SK-N-SH treated with all-trans-retinoic acid at 6 μM for 48 hours (cell line): Measurements from ENCODE around the gene C15orf62.

Experiments used
- ATAC-seq: fragments of 200-7000 bp; cut with Tn5 transposase; 3 replicates; pipeline ENCODE4 v1.9.1; 2020; ENCODE audit warnings: mild to moderate bottlenecking, moderate library complexity
- ARNTL ChIP-seq: fragments of 450-650 bp; formaldehyde crosslinking; IDR thresholded peaks from 2 replicates; pipeline ENCODE4 v1.5.0; 2020; ENCODE audit warnings: low read depth, mild to moderate bottlenecking, moderate library complexity, borderline replicate concordance
- BACH2 ChIP-seq: fragments of 250-450 bp; sonication (Bioruptor Pico); IDR thresholded peaks from 2 replicates; pipeline ENCODE4 v1.9.0; 2021; ENCODE audit warnings: mild to moderate bottlenecking, borderline replicate concordance
- CSDC2 ChIP-seq: fragments of 250-450 bp; sonication (Bioruptor Pico); IDR thresholded peaks from 2 replicates; pipeline ENCODE4 v1.5.0; 2020; ENCODE audit warnings: mild to moderate bottlenecking, moderate library complexity
- CSRNP3 ChIP-seq: fragments of 250-450 bp; sonication (Bioruptor Pico); IDR thresholded peaks from 2 replicates; pipeline ENCODE4 v1.5.1; 2021; ENCODE audit warnings: mild to moderate bottlenecking, moderate library complexity
- ESRRG ChIP-seq: fragments of 250-450 bp; sonication (Bioruptor Pico); IDR thresholded peaks from 2 replicates; pipeline ENCODE4 v1.6.1; 2021; ENCODE audit warnings: mild to moderate bottlenecking
- ISL1 ChIP-seq: fragments of 250-450 bp; sonication (Bioruptor Pico); IDR thresholded peaks from 2 replicates; pipeline ENCODE4 v2.1.2; 2022; ENCODE audit warnings: mild to moderate bottlenecking, moderate library complexity
- OSR1 ChIP-seq: fragments of 250-450 bp; sonication (Bioruptor Pico); IDR thresholded peaks from 2 replicates; pipeline ENCODE4 v1.8.0; 2022; ENCODE audit warnings: moderate library complexity, mild to moderate bottlenecking, inconsistent platforms
- POU6F1 ChIP-seq: fragments of 250-450 bp; sonication (Bioruptor Pico); IDR thresholded peaks from 2 replicates; pipeline ENCODE4 v1.8.0; 2021; ENCODE audit warnings: low read depth, mild to moderate bottlenecking, moderate library complexity, borderline replicate concordance
- PPARA ChIP-seq: fragments of 250-450 bp; sonication (Bioruptor Pico); IDR thresholded peaks from 2 replicates; pipeline ENCODE4 v1.5.0; 2020; ENCODE audit warnings: mild to moderate bottlenecking, borderline replicate concordance
- RARB ChIP-seq: fragments of 250-450 bp; sonication (Bioruptor Pico); IDR thresholded peaks from 2 replicates; pipeline ENCODE4 v1.8.0; 2021; ENCODE audit warnings: mild to moderate bottlenecking, moderate library complexity
- TCF4 ChIP-seq: fragments of 250-450 bp; sonication (Bioruptor Pico); IDR thresholded peaks from 2 replicates; pipeline ENCODE4 v1.8.0; 2021; ENCODE audit warnings: mild to moderate bottlenecking, moderate library complexity, borderline replicate concordance
- ZC3H10 ChIP-seq: fragments of 250-450 bp; sonication (Bioruptor Pico); IDR thresholded peaks from 2 replicates; pipeline ENCODE4 v1.5.1; 2021; ENCODE audit warnings: mild to moderate bottlenecking, moderate library complexity
- ZFP3 ChIP-seq: fragments of 250-450 bp; sonication (Bioruptor Pico); IDR thresholded peaks from 2 replicates; pipeline ENCODE4 v1.5.0; 2020; ENCODE audit warnings: mild to moderate bottlenecking, moderate library complexity
- TF ChIP-seq, protein P1 (sequence below): fragments of 250-450 bp; sonication (Bioruptor Pico); IDR thresholded peaks from 2 replicates; pipeline ENCODE4 v1.5.0; 2020; ENCODE audit warnings: mild to moderate bottlenecking, moderate library complexity
- TF ChIP-seq, protein P2 (sequence below): fragments of 250-450 bp; sonication (Bioruptor Pico); IDR thresholded peaks from 2 replicates; pipeline ENCODE4 v1.8.0; 2020; ENCODE audit warnings: mild to moderate bottlenecking, moderate library complexity, borderline replicate concordance
- TF ChIP-seq, protein P3 (sequence below): fragments of 250-450 bp; sonication (Bioruptor Pico); IDR thresholded peaks from 2 replicates; pipeline ENCODE4 v1.5.1; 2020; ENCODE audit warnings: low read depth, mild to moderate bottlenecking, moderate library complexity

Gene C15orf62

DNA sequence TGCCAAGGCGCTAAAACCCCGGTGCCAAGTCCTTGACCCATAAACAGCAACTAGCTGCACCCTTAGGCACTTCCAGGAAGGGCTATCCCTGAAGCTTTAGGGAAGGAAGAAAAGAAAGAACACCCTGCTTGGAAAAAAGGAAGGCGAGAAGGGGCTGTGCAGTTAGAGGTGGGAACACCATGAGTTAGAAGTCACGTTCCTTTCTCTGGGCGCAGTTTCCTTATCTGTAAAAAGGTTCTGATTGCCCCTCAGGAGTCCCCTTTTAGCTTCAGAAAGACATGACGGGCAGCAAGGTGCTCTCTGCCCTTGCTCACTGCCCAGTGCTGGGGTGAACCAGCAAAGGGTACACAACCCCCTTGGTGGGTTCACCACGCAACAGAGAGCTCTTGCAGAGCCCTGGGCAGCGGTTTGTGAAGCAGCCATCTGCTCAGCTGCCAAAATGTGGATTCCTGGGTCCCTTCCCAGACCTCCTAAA is 5.1 kb upstream of the C15orf62 start:
- no peak for TF ChIP-seq BACH2 (CRISPR knock-in tag)
- TF ChIP-seq OSR1 (CRISPR knock-in tag): no peak
- no peak for TF ChIP-seq POU6F1 (CRISPR knock-in tag)
- TF ChIP-seq, protein P1, sequence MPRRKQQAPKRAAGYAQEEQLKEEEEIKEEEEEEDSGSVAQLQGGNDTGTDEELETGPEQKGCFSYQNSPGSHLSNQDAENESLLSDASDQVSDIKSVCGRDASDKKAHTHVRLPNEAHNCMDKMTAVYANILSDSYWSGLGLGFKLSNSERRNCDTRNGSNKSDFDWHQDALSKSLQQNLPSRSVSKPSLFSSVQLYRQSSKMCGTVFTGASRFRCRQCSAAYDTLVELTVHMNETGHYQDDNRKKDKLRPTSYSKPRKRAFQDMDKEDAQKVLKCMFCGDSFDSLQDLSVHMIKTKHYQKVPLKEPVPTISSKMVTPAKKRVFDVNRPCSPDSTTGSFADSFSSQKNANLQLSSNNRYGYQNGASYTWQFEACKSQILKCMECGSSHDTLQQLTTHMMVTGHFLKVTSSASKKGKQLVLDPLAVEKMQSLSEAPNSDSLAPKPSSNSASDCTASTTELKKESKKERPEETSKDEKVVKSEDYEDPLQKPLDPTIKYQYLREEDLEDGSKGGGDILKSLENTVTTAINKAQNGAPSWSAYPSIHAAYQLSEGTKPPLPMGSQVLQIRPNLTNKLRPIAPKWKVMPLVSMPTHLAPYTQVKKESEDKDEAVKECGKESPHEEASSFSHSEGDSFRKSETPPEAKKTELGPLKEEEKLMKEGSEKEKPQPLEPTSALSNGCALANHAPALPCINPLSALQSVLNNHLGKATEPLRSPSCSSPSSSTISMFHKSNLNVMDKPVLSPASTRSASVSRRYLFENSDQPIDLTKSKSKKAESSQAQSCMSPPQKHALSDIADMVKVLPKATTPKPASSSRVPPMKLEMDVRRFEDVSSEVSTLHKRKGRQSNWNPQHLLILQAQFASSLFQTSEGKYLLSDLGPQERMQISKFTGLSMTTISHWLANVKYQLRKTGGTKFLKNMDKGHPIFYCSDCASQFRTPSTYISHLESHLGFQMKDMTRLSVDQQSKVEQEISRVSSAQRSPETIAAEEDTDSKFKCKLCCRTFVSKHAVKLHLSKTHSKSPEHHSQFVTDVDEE (CRISPR knock-in tag): no peak
- no peak for TF ChIP-seq TCF4 (CRISPR knock-in tag)
- TF ChIP-seq ZFP3 (CRISPR knock-in tag): no peak
- no peak for TF ChIP-seq CSRNP3 (CRISPR knock-in tag)
- TF ChIP-seq ARNTL (CRISPR knock-in tag): no peak
- TF ChIP-seq CSDC2 (CRISPR knock-in tag): no peak
- no peak for TF ChIP-seq PPARA
- TF ChIP-seq ESRRG (CRISPR knock-in tag): no peak
- no peak for ATAC-seq

DNA sequence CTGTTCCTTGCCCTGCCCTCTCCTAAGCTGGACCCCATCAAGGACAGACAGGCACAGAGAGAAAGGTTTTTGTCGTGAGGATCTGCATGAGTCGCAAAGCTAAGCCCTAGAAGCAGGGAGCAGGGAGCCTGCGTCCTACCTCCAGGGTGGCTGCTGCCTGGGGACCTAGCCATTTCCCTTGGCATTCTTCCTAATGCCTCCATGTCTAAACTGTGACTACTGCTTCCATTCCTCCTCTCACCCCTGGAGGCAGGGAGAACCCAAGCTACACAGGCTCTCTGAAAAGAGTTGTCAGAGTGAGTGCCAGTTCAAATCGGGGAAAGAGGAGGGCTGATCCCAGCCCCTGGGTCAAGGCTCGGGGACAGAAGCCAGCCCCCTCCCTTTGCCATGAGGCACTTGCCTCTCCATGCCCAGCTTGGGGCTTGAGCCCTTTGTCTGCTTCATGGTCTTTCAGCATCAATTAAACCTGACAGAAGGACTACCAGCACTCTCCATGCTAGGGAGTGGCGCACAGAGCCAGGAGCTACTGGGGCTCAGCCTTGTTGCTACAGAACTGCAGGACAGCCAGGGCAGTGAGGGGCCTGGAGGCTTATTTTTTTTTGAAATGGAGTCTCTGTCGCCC is 3.5 kb upstream of the C15orf62 start:
- ATAC-seq: peak; percentile 9
- TF ChIP-seq OSR1 (CRISPR knock-in tag): no peak
- no peak for TF ChIP-seq ARNTL (CRISPR knock-in tag)
- TF ChIP-seq, protein P2, sequence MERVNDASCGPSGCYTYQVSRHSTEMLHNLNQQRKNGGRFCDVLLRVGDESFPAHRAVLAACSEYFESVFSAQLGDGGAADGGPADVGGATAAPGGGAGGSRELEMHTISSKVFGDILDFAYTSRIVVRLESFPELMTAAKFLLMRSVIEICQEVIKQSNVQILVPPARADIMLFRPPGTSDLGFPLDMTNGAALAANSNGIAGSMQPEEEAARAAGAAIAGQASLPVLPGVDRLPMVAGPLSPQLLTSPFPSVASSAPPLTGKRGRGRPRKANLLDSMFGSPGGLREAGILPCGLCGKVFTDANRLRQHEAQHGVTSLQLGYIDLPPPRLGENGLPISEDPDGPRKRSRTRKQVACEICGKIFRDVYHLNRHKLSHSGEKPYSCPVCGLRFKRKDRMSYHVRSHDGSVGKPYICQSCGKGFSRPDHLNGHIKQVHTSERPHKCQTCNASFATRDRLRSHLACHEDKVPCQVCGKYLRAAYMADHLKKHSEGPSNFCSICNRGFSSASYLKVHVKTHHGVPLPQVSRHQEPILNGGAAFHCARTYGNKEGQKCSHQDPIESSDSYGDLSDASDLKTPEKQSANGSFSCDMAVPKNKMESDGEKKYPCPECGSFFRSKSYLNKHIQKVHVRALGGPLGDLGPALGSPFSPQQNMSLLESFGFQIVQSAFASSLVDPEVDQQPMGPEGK: no peak
- TF ChIP-seq PPARA: no peak
- TF ChIP-seq, protein P3, sequence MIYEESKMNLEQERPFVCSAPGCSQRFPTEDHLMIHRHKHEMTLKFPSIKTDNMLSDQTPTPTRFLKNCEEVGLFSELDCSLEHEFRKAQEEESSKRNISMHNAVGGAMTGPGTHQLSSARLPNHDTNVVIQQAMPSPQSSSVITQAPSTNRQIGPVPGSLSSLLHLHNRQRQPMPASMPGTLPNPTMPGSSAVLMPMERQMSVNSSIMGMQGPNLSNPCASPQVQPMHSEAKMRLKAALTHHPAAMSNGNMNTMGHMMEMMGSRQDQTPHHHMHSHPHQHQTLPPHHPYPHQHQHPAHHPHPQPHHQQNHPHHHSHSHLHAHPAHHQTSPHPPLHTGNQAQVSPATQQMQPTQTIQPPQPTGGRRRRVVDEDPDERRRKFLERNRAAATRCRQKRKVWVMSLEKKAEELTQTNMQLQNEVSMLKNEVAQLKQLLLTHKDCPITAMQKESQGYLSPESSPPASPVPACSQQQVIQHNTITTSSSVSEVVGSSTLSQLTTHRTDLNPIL (CRISPR knock-in tag): no peak
- no peak for TF ChIP-seq ZC3H10 (CRISPR knock-in tag)
- no peak for TF ChIP-seq RARB
- no peak for TF ChIP-seq TCF4 (CRISPR knock-in tag)

GRCh38 chr15:40766906-40767837 is 2.6 kb upstream of the C15orf62 start:
- no peak for TF ChIP-seq ISL1
- peak; percentile 72 for ATAC-seq
